Stimulated activated CD4-positive, alpha-beta T cell treated with anti-CD3 and anti-CD28 coated beads, Interleukin-1b, Interleukin-23, amount 100 ng/mL, for 24 hours (primary cell): Measurements from ENCODE around the gene CMTR1.
"Not testable (repeated sequence)": the region's sequence is repeated elsewhere in the genome, so short reads cannot be mapped to it uniquely, and the experiment has no call there.

Experiments
- DNase-seq, 4 experiments: peaks; one replicate each; pipeline ENCODE4 v3.0.0-alpha.2; 2020; ENCODE audit warnings: low read depth in 4 of 4, low spot score in 1 of 4

Gene CMTR1

GRCh38 chr6:37491171-37491829, 58.3 kb downstream of the CMTR1 start:
- DNase-seq = no peak

DNA sequence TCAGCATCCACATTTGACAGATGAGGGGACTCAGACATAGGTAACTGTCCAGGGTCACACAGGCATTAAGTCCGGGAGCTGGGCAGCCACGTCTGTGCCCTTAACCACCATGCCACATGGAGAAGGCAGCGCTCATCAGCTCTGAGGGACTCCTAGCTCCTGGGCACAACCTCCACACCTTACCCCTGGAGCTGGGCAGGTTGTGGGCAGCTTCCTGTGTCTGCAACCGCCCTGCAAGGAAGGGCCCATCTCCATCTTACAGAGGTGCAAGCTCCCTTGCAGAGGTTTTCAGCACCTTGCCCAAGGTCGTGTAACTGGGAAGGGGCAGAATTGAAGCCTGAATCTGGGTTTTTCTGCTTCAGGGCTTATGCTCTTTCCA, 58.8 kb downstream of the CMTR1 start:
- no peak for DNase-seq

- no peak for DNase-seq
Measured at GRCh38 chr6:37492236-37492972, 59.4 kb downstream of the CMTR1 start.

DNA sequence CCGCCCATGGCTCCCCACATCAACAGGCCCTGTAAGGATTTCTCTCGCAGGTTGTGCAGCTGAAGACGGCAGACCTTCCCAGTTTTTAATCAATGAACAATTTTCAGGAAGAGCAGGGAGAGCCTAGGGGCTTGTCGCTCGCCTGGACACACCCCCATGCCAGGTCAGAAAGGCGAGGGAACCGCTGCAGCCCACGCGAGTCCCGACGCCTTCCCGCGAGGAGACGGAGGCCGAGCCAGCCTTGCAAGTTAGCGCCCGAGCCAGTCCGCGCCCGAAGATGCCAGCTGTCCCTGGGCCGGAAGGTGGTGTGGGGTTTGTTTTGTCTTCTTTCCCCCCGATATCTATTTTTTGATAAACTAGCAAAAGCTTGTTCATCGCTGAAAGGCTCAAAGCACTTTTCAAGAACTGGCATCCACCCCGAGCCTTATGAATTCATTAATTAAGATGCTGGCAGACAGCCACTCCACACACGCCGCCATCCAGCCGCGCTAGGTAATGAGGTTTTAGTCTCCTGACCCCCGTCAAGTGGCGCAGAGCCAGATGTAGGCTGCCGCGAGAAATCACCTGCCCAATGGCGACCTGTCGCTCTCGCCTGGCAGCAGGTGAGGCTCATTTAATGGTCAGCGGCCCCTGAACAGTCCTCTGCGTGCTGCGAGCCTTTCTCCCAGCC, 60.1 kb downstream of the CMTR1 start:
- DNase-seq = no peak

DNA sequence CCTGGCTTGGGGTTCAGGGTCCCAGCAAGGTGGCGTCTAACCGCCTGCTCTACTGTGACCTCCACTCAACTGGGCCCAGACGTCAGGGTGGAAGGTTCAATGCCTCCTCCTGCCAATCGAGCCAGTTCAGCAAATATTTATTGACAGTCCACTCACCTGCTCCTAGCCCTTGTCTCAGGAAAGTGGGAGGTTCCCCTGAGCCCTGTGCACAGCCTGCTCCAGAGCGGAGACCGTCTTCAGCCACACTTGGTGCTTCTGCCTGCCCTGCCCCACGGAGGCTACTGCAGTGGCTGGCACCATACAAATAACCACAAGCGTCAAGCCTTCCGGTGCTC, 60.6 kb downstream of the CMTR1 start:
- DNase-seq = no peak

DNA sequence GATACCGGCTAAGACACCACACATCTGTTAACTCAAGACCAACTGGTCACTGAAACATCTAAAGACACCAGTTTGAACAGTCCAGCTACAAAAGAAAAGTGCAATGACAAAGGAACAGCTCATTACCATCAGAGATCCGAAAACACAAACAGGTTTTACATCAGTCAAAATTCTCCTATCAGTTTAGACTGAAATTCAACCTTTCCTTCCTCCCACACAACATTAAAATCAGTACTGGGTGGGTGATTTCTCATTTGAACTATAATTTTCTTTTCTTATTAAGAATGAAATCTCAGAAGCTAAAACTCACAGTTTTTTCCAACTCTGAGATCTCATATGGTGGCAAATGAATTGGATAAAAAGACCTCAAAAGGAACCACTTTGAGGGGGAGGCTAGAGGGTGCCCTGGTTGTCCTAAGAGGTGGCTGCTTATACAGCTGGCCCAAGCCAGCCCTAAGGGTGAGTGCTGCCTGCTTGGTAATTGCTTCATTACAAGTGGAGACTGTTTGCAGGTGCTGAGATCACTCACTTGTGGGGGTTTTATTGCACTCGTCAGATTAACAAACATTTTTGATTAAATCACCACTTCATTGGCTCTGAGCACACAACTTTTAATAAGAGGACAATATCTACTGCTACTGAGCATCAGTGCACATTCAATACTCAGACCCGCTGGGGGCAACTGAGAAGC, 62.4 kb downstream of the CMTR1 start:
- DNase-seq = no peak

DNA sequence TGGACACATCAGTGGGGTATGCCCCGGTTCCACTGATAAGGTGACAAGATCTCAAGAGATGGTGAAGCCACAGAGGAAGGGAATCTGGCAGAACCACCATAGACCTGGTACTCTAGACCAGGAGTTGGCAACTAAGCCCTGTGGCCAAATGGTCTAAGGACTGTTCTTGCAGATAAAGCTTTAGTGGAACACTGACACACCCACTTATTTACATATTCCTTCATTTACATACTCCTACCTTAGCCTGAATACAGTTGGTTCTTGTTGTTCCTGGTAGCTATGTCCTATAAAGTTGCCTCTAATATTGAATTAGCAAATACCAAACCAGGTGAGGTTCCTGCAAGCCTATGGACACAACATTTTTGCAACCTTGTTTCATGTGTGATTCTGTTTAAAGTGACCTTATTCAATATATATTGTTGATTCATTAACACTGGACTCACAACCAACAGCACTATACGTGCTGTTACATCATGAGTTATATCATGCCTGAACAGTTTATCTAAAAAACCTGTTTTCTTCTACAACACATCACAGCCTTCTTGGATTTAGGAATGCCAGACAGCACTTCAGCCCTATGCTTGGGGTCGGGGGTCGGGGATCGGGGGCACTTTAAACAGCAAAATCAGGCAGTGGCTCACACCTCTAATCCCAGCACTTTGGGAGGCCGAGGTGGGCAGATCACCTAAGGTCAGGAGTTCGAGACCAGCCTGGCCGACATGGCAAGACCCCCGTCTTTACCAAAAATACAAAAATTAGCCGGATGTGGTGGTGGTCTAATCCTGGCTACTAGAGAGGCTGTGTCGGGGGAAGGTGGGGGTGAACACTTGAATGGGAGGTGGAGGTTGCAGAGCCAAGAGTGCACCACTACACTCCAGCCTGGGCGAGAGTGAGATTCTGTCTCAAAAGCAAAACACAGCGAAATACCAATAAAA, 64.2 kb downstream of the CMTR1 start:
- no peak for DNase-seq

GRCh38 chr6:37499433-37500293, 66.6 kb downstream of the CMTR1 start, which contains the start of gene CCDC167:
Gene CCDC167, minus strand, starts transcription at chr6:37499893. Its CDS starts 30 bp downstream, at chr6:37499863.
- peak; percentile 92 to 98 (median 96) for DNase-seq

- DNase-seq = no peak
Measured at GRCh38 chr6:37500294-37500608, 67.2 kb downstream of the CMTR1 start.

DNA sequence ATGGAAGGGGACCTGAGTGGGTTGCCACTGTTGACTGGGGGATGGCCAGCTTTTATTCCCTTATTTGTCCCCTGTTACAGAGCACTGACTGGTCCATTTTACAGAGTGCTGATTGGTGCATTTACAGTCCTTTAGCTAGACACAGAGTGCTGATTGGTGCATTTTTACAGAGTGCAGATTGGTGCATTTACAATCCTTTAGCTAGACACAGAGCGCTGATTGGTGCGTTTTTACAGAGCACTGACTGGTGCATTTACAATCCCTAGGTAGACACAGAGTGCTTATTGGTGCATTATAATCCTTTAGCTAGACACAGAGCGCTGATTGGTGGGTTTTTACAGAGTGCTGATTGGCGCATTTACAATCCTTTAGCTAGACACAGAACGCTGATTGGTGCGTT, 67.9 kb downstream of the CMTR1 start:
- not testable (repeated sequence) for DNase-seq

DNA sequence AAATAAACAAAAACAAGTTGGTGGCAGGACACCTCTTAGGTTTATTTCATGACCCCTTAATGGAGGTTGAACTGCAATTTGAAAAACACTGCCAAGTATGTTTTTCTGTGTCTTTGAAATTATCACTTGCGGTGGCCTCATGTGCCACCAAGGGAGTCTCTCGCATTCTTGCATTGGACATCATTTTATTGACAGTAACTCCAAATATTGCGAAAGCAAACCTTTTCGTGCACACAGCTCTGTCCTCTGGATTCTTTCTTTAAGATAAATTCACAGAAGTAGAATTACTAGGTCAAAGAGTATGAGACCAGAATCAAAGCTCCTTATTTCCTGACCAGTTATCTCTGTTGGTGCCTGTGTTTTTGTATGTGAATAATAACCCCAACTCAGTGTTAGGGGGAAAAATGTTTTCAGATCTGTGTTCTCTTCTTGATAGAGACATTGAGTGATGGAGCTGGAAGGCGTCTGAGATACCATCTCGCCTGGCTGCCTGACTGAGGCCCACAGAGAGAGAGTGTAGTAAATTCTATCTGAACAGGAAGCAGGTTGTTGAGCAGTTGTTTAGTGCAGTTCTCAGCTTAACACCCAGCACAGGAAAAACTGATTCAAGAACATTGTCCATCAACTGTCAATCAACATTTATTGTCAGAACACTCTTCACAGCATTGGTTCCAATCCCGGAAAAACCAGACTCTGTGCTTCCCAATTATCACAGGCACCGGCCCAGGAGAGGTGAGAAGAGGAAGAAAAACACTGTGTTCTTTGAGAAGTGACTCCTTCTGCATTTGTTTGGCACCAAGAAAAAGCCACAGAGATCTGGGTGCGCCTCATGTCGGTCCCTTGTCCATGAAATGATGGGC, 68.8 kb downstream of the CMTR1 start:
- no peak for DNase-seq

DNA sequence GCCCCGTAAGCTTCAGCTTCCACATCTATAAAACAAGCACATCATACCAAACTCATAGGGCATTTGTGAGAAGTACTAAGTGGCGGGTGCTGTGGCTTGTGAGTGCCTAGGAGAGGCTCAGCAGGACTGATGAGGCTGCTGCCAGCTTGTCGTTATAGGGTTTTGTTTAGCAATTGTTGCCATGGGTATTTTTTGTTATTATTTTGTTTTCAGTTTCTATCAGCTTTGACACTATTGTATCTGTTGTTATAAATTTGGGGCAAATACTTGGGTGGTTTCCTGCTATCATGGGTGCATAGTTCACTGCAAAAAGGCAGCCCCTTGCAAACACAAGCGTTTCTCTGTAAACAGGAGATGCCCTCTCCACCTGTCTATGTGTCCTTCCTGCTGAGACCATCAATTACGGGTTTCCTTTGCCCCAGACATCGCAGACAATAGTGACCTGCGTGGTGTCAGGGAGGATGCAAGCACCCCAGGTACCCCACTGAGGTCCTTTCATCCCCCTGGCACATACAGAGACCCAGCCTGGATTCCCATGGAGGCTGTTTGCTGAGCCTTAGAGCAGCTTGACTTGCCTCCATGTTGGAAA, 69.8 kb downstream of the CMTR1 start:
- DNase-seq = no peak

DNA sequence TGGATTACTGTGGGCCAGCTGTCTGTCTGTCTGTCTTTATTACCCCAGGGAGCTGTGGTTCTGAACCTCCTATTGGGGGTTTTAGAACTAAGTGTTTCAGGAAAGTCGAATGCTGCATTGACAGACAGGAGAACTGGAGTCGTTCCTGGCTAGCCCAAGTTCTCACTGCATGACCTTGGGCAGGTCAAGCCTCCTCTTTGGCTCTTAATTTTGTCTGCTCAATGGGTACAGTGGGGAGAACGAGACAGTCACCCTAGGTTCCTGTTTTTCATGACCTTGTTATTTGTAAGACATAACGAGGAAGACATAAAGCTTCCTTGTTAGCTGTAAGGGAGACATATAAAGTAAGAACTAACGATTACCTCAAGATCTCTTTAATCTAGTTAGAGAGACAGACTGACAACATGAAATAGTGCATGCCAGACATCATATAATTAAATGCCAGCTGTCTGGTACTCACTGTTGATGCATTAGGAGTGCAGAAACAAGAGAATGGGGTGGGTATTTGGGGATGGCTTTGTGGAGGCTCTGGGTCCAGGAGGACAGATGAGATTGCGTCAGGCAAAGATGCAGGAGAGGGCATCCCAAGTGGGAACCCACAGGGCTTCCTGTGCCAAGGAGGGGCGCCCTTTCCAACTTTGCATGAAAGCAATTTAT, 70.4 kb downstream of the CMTR1 start:
- DNase-seq = no peak

DNA sequence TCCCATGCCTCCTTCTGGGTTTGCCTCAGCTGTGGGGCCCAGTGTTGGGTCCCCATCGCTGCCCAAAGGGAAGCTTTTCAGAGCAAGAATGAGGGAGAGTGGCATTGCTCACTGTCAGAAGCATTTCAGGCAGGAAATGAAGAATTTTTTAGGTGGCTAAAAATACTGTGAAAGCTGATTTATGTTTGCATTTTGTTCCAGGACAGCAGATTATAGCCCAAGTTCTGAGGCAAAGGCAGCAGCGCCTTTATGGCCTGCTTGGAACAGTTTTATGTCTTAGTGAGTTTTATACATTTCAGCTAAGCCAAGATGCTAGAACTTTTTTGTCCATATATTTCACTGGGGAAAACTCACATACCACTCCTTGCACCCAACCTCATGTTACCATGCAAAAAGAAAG, 71.0 kb downstream of the CMTR1 start:
- no peak for DNase-seq

- no peak for DNase-seq
Measured at GRCh38 chr6:37506479-37506878, 73.5 kb downstream of the CMTR1 start.

GRCh38 chr6:37507077-37507476, 74.1 kb downstream of the CMTR1 start:
- DNase-seq = no peak

DNA sequence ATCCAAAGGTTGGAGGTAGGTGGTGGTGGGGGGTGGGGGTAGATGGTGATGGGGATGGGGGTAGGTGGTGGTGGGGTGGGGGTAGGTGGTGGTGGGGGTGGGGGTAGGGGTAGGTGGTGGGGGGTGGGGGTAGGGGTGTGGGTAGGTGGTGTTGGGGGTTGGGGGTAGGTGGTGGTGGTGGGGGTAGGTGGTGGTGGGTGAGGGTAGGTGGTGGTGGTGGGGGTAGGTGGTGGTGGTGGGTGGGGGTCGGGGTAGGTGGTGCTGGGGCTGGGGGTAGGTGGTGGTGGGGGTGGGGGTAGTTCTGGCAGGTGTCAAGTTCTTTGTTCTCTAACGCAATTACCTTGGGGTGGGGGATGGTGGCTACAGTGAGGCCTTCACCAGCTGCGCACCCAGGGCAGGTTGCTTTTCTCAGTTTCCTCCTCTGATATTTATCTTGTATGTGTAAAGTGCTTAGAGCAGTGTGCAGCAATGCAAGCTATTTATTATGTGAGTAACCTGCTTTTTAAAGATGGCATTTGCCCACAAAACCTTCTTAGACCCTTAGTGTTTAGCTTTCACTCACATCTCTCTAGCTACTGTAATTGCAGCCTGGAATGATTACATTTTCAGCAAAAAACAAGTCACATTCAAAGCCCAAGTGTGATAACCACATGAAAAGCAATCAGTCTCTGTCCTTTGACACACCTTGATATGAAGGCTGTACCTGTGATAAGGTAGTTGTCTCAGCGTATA, 74.8 kb downstream of the CMTR1 start:
- no peak for DNase-seq
